ENCODE measurements around the gene FNDC10. TPM values are rescaled to one million over a fixed set of nuclear protein-coding genes. Genes with fewer than 3 reads are reported as not detected.
"Not testable (repeated sequence)": the region's sequence is repeated elsewhere in the genome, so short reads cannot be mapped to it uniquely, and the experiment has no call there.

Gene FNDC10
- total RNA-seq, 1 donor from 2014 or later, result 7.4 TPM

GRCh38 chr1:1559066-1559465, 40.9 kb downstream of the FNDC10 start:
- H2AFZ ChIP-seq (ENCODE audit: low read depth, low read length), result no peak overlapping the region
- FAIRE-seq, result no peak
- H3K27me3 ChIP-seq (ENCODE audit: insufficient read depth, low read length), result no peaks in the 10 kb centered on the region
- H3K9me3 Mint-ChIP-seq (ENCODE audit: unreplicated experiment), result no peaks in the 10 kb centered on the region
- no peak overlapping the region for H3K4me3 Mint-ChIP-seq (ENCODE audit: unreplicated experiment)
- DNase-seq (ENCODE audit: low read depth), result no peak
- H3K9ac ChIP-seq (ENCODE audit: low read length), result no peak overlapping the region
- H3K27me3 Mint-ChIP-seq (ENCODE audit: low read depth, unreplicated experiment), result no peaks in the 10 kb centered on the region
- TF ChIP-seq EZH2 (IDR thresholded peaks at IDR 0.05; ENCODE audit: insufficient read depth, low read length), result no peak
- TF ChIP-seq CTCF (IDR thresholded peaks at IDR 0.05; ENCODE audit: insufficient read depth, low read depth, low read length), result no peak
- no peak overlapping the region for H3K4me3 ChIP-seq (ENCODE audit: insufficient read depth, low read depth, low read length)
- peaks cover 87% of the 10 kb centered on the region for H4K20me1 ChIP-seq (ENCODE audit: insufficient read depth, low read length)
- peaks cover 12% of the 10 kb centered on the region for H3K36me3 ChIP-seq (ENCODE audit: insufficient read depth, low read length)
- no peaks in the 10 kb centered on the region for H3K9me3 ChIP-seq (ENCODE audit: insufficient read depth, low read depth, low read length)
- H3K4me1 ChIP-seq (ENCODE audit: insufficient read depth, low read length), result peaks cover 5% of the 10 kb centered on the region
- H3K4me2 ChIP-seq (ENCODE audit: low read length), result no peak overlapping the region
- H3K27ac ChIP-seq (ENCODE audit: low read depth, low read length), result no peak overlapping the region
- H3K79me2 ChIP-seq (ENCODE audit: insufficient read depth, low read length), result peaks cover 62% of the 10 kb centered on the region
- peaks cover 22% of the 10 kb centered on the region for H3K36me3 Mint-ChIP-seq (ENCODE audit: low read depth, unreplicated experiment)
- peaks cover 9% of the 10 kb centered on the region for H3K4me1 Mint-ChIP-seq (ENCODE audit: low read depth, unreplicated experiment)
- H3K27ac Mint-ChIP-seq (ENCODE audit: unreplicated experiment), result no peak overlapping the region

- Mint-ChIP-seq H3K27ac (ENCODE audit: unreplicated experiment) (no peak overlapping the region), H3K4me1 (ENCODE audit: low read depth, unreplicated experiment) (peaks cover 10% of the 10 kb centered on the region), H3K9me3 (ENCODE audit: unreplicated experiment) (no peaks in the 10 kb centered on the region), H3K27me3 (ENCODE audit: low read depth, unreplicated experiment) (no peaks in the 10 kb centered on the region), H3K4me3 (ENCODE audit: unreplicated experiment) (no peak overlapping the region), H3K36me3 (ENCODE audit: low read depth, unreplicated experiment) (peaks cover 19% of the 10 kb centered on the region)
- Histone ChIP-seq H3K4me1 (ENCODE audit: insufficient read depth, low read length) (peaks cover 5% of the 10 kb centered on the region), H3K36me3 (ENCODE audit: insufficient read depth, low read length) (peaks cover 10% of the 10 kb centered on the region), H4K20me1 (ENCODE audit: insufficient read depth, low read length) (peaks cover 87% of the 10 kb centered on the region), H3K79me2 (ENCODE audit: insufficient read depth, low read length) (peaks cover 62% of the 10 kb centered on the region), H3K27me3 (ENCODE audit: insufficient read depth, low read length) (no peaks in the 10 kb centered on the region), H2AFZ (ENCODE audit: low read depth, low read length) (no peak overlapping the region), H3K9ac (ENCODE audit: low read length) (no peak overlapping the region), H3K4me2 (ENCODE audit: low read length) (no peak overlapping the region), H3K27ac (ENCODE audit: low read depth, low read length) (no peak overlapping the region), H3K9me3 (ENCODE audit: insufficient read depth, low read depth, low read length) (no peaks in the 10 kb centered on the region), H3K4me3 (ENCODE audit: insufficient read depth, low read depth, low read length) (no peak overlapping the region)
- TF ChIP-seq CTCF (IDR thresholded peaks at IDR 0.05; ENCODE audit: insufficient read depth, low read depth, low read length), result no peak
- no peak for TF ChIP-seq EZH2 (IDR thresholded peaks at IDR 0.05; ENCODE audit: insufficient read depth, low read length)
- FAIRE-seq, result no peak
- no peak for DNase-seq (ENCODE audit: low read depth)
Measured at GRCh38 chr1:1558591-1558990, 41.3 kb downstream of the FNDC10 start.

- not testable (repeated sequence) for DNase-seq (ENCODE audit: low read depth); FAIRE-seq; H3K27me3 Mint-ChIP-seq (ENCODE audit: low read depth, unreplicated experiment); H3K27me3 ChIP-seq (ENCODE audit: insufficient read depth, low read length); H3K4me3 Mint-ChIP-seq (ENCODE audit: unreplicated experiment); H2AFZ ChIP-seq (ENCODE audit: low read depth, low read length); H3K36me3 ChIP-seq (ENCODE audit: insufficient read depth, low read length); H3K9ac ChIP-seq (ENCODE audit: low read length); H3K4me1 ChIP-seq (ENCODE audit: insufficient read depth, low read length); H3K27ac ChIP-seq (ENCODE audit: low read depth, low read length); H3K4me2 ChIP-seq (ENCODE audit: low read length); H3K27ac Mint-ChIP-seq (ENCODE audit: unreplicated experiment); H3K9me3 ChIP-seq (ENCODE audit: insufficient read depth, low read depth, low read length); H3K9me3 Mint-ChIP-seq (ENCODE audit: unreplicated experiment); H3K4me3 ChIP-seq (ENCODE audit: insufficient read depth, low read depth, low read length)
- H3K36me3 Mint-ChIP-seq (ENCODE audit: low read depth, unreplicated experiment), result peaks cover 14% of the 10 kb centered on the region
- Histone ChIP-seq H3K79me2 (ENCODE audit: insufficient read depth, low read length) (peaks cover 53% of the 10 kb centered on the region), H4K20me1 (ENCODE audit: insufficient read depth, low read length) (peaks cover 78% of the 10 kb centered on the region)
- H3K4me1 Mint-ChIP-seq (ENCODE audit: low read depth, unreplicated experiment), result peaks cover 10% of the 10 kb centered on the region
Measured at GRCh38 chr1:1557688-1558087, 42.2 kb downstream of the FNDC10 start.

- not testable (repeated sequence) for H3K27ac Mint-ChIP-seq (ENCODE audit: unreplicated experiment); H3K9me3 ChIP-seq (ENCODE audit: insufficient read depth, low read depth, low read length); H3K36me3 ChIP-seq (ENCODE audit: insufficient read depth, low read length); H3K4me1 ChIP-seq (ENCODE audit: insufficient read depth, low read length); H3K4me2 ChIP-seq (ENCODE audit: low read length); H2AFZ ChIP-seq (ENCODE audit: low read depth, low read length); H3K27ac ChIP-seq (ENCODE audit: low read depth, low read length); H3K9ac ChIP-seq (ENCODE audit: low read length); H3K4me3 ChIP-seq (ENCODE audit: insufficient read depth, low read depth, low read length); H3K27me3 ChIP-seq (ENCODE audit: insufficient read depth, low read length); H3K27me3 Mint-ChIP-seq (ENCODE audit: low read depth, unreplicated experiment); H3K9me3 Mint-ChIP-seq (ENCODE audit: unreplicated experiment); H3K4me3 Mint-ChIP-seq (ENCODE audit: unreplicated experiment); FAIRE-seq; DNase-seq (ENCODE audit: low read depth)
- Mint-ChIP-seq H3K4me1 (ENCODE audit: low read depth, unreplicated experiment) (peaks cover 11% of the 10 kb centered on the region), H3K36me3 (ENCODE audit: low read depth, unreplicated experiment) (peaks cover 14% of the 10 kb centered on the region)
- Histone ChIP-seq H3K79me2 (ENCODE audit: insufficient read depth, low read length) (peaks cover 52% of the 10 kb centered on the region), H4K20me1 (ENCODE audit: insufficient read depth, low read length) (peaks cover 74% of the 10 kb centered on the region)
Measured at GRCh38 chr1:1556961-1557360, 43.0 kb downstream of the FNDC10 start.
